Lower leg skin (tissue), 3 donors: Measurements from ENCODE around the gene GALNT2.

ENCODE experiments used
- POLR2A ChIP-seq, 2 donors: fragments of 450-650 bp; IDR thresholded peaks; one replicate each; pipeline ENCODE4 v1.6.1; 2016 to 2017; ENCODE audit warnings: antibody characterized with exemption in 2 of 2, mild to moderate bottlenecking in 1 of 2, moderate library complexity in 1 of 2
- TF ChIP-seq, protein P1 (sequence below), 3 donors: fragments of 450-650 bp; IDR thresholded peaks; one replicate each; pipeline ENCODE4 v1.5.1; 2016; ENCODE audit warnings: antibody characterized with exemption in 3 of 3, mild to moderate bottlenecking in 3 of 3, moderate library complexity in 2 of 3

GRCh38 chr1:230144010-230144614, 77.1 kb downstream of the GALNT2 start:
- TF ChIP-seq POLR2A (IDR thresholded peaks at IDR 0.05): no peak
- TF ChIP-seq, protein P1, sequence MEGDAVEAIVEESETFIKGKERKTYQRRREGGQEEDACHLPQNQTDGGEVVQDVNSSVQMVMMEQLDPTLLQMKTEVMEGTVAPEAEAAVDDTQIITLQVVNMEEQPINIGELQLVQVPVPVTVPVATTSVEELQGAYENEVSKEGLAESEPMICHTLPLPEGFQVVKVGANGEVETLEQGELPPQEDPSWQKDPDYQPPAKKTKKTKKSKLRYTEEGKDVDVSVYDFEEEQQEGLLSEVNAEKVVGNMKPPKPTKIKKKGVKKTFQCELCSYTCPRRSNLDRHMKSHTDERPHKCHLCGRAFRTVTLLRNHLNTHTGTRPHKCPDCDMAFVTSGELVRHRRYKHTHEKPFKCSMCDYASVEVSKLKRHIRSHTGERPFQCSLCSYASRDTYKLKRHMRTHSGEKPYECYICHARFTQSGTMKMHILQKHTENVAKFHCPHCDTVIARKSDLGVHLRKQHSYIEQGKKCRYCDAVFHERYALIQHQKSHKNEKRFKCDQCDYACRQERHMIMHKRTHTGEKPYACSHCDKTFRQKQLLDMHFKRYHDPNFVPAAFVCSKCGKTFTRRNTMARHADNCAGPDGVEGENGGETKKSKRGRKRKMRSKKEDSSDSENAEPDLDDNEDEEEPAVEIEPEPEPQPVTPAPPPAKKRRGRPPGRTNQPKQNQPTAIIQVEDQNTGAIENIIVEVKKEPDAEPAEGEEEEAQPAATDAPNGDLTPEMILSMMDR (IDR thresholded peaks at IDR 0.05): no peak
